ENCODE results near the gene ERMN.
A peak's percentile ranks its signal among the peaks of the same experiment; 100 is the strongest.

ERMN gene

GRCh38 chr2:157329524-157329923, 3.9 kb upstream of the ERMN start:
- DNase-seq = no peak

- DNase-seq = peak; percentile 93
These were observed 2.2 kb upstream of the ERMN start for GRCh38 chr2:157327621-157328500.

GRCh38 chr2:157327200-157327599, 1.6 kb upstream of the ERMN start:
- DNase-seq = no peak

GRCh38 chr2:157326698-157327097, 1.1 kb upstream of the ERMN start:
- no peak for DNase-seq

GRCh38 chr2:157324331-157324843, 1.2 kb downstream of the ERMN start:
- no peak for DNase-seq

GRCh38 chr2:157322432-157322831, 3.2 kb downstream of the ERMN start:
- no peak for DNase-seq

GRCh38 chr2:157321466-157321865, 4.2 kb downstream of the ERMN start:
- no peak for DNase-seq

GRCh38 chr2:157320409-157320808, 5.2 kb downstream of the ERMN start:
- no peak for DNase-seq

GRCh38 chr2:157319795-157320194, 5.8 kb downstream of the ERMN start:
- no peak for DNase-seq

- DNase-seq = no peak
These were observed 6.7 kb downstream of the ERMN start for GRCh38 chr2:157318884-157319283.

GRCh38 chr2:157315901-157316300, 9.7 kb downstream of the ERMN start:
- DNase-seq = no peak

GRCh38 chr2:157312866-157313486, 12.6 kb downstream of the ERMN start:
- peak; percentile 21 for DNase-seq

- DNase-seq = no peak
These were observed 13.9 kb downstream of the ERMN start for GRCh38 chr2:157311706-157312105.

- no peak for DNase-seq
These were observed 15.7 kb downstream of the ERMN start for GRCh38 chr2:157309878-157310277.

GRCh38 chr2:157307021-157307420, 18.6 kb downstream of the ERMN start:
- DNase-seq = no peak

- DNase-seq = no peak
These were observed 19.9 kb downstream of the ERMN start for GRCh38 chr2:157305723-157306110.

- DNase-seq = no peak
These were observed 20.6 kb downstream of the ERMN start for GRCh38 chr2:157304811-157305722.

- DNase-seq = no peak
These were observed 22.0 kb downstream of the ERMN start for GRCh38 chr2:157303612-157304011.

GRCh38 chr2:157302492-157303099, 23.0 kb downstream of the ERMN start:
- peak; percentile 40 for DNase-seq

GRCh38 chr2:157301307-157301706, 24.3 kb downstream of the ERMN start:
- DNase-seq = no peak

- no peak for DNase-seq
These were observed 28.7 kb downstream of the ERMN start for GRCh38 chr2:157296958-157297357.

- DNase-seq = no peak
These were observed 29.1 kb downstream of the ERMN start for GRCh38 chr2:157296490-157296889.

GRCh38 chr2:157292853-157293252, 32.8 kb downstream of the ERMN start:
- DNase-seq = no peak

Data from stimulated activated CD4-positive, alpha-beta T cell treated with anti-CD3 and anti-CD28 coated beads, Interleukin-4, amount 100 ng/mL, for 24 hours (primary cell).